GM18520 (cell line): ENCODE measurements around the gene MAN2A1.

ENCODE experiments used
- ATAC-seq: cut with Tn5 transposase; IDR thresholded peaks from one replicate; pipeline ENCODE4 v1.9.1; 2021; ENCODE audit not compliant: unreplicated experiment

MAN2A1 gene

DNA sequence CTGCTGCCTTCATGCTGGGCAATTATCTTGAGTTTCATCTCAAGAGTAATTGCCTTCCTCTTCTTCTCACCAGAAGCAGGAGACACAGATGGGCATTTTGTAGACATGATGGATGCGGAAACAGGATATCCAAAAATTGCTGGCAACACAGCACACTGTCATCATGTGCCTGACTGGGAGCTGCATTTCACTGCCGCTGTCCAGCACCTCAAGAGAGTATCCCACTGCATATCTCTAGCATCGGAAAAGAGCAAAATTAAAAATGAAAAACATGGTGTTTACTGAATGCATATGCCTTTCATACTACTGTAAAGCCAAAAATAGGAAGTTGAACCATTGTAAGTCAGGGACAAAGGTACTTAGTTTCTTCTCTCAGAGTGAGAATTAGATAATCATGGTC is 210.7 kb downstream of the MAN2A1 start:
- no peak for ATAC-seq

DNA sequence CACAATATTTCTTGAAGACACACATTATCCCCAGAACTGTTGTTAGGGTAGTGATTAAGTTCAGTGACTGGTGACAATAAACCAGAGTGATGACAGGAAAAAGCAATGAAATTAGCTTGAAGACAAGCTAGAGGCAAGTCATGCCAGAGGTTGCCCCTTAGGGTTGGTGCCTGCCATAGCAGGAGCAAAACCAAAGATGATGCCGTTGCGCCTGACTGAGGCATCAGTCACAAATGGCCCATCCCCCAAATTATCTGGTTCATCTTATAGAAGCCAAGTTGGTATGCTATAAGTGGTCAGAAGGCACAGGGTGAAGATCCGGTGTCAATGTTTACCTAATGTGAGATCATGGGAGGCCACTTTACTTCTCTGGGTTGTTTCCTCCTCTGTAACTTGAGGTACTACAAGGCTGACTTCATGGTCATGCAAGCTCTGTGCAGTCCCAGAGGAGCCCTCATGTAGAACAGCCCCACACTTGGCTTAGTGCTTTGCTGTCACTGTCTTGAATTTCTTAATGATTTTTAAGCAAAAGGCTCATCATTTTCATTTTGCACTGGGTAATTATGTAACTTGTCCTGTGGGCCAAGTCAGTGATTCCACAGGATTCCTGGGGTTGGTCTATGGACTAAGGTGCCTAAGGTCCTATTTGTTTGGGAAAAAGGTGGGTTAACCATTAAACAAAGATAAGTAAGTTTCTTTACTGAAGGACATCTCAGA is 211.3 kb downstream of the MAN2A1 start:
- no peak for ATAC-seq

DNA sequence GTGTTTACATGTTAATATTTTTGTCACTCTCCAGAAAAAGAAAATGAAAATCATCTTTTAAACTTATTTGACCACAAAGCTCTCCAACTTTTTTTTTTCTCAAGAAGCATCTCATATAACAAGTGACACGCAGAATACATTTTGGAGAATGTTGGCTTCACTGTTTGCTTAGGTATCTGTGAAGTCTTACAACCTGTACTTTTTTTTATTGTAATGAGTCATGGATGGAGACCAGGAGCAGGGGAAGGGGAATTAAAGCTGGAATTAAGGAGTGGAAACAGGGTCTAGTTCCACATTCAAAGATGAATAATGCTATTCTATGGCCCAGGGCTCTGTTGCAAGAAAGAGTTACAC is 211.9 kb downstream of the MAN2A1 start:
- no peak for ATAC-seq

DNA sequence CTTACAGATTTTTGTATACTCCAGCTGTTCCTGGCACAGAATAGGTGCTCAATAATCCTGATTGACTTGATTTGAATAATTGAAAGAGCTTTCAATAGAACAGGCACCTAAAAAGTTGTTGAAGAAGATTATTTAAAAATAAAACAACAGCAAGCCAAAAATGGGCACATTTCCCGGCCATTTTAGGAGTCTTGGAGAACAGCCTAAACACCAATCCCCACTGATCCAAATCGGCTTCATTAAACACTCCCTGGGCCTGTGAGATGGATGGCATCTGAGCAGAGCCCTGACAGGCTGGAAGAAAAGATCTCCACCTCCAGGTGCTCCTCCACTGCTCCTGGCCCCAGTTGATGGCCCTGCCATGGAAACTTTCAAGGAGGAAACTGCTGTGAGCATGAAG is 213.3 kb downstream of the MAN2A1 start:
- no peak for ATAC-seq

DNA sequence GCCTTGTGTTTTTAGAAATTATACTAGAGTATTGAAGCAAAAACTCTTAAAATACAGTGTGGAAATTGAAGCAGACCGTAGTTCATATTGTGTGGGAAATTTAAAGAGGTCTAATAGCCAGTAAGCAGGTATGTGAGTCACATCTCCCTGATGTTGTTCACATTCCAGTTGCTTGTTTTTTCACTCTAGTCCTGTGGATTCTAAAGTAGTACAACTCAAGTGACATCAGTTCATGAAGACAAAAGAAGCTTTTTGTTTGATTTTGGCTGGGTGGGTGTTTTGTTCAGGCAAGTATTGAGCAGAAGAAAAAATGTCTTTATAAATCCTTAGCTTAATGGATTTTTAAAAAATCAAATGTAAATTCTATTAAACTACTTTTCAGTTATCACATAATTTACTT is 216.2 kb downstream of the MAN2A1 start:
- ATAC-seq, result no peak

DNA sequence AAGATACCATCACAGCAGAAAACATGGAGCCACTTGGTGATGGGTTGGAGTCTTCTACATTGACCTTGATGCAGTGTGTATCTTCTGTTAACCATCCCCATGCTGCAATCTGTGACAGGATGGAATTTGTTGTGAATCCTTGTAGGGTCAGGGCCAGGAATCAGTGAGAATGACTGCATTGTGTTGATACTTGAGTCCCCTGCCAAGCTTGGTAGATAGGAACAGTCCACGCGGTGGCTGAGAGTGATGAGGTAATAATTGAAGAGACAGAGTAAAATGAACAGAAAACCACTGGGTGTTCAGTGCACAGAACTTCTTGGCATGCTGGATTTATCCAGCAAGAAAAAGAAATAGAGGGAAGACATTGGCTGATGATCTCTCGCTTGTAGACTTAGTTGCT is 217.5 kb downstream of the MAN2A1 start:
- ATAC-seq, result no peak

DNA sequence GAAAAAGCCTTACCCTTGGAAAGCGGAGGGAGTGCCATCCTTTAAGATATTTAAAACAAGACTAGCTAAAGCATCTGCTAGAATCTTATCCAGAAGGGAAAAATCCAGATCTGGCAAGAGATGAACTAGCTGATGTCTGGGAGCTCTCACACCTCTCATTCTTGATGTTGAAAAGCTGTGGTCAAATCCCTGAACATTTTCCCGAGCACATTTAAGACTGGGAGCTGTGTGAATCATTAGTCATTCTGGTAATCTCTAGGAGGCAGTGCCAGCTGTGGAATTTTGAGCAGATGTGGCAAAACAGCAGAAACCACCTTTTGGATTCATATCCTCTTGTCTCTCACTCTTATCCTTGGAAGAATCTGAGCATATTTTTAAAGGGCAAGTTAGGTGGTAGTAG is 218.0 kb downstream of the MAN2A1 start:
- ATAC-seq, result no peak

DNA sequence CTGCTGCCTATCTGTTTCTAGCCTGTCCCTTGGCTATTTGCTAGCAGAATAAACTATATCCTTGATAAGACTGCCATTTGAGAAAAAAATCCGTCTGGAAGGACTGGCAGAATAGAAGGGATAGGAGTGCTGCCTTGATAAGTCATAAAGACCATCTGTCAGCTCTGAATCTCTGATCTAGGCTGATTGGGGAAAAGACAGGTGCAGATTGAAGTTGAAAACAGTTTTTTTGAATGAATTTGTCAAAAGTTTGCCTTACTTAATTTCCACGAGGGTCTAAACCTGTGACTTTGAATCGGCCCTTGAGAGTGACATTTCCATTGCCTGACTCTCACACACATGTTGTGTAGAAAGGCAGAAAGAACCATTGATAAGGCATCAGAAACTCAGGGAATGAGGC is 218.6 kb downstream of the MAN2A1 start:
- no peak for ATAC-seq

DNA sequence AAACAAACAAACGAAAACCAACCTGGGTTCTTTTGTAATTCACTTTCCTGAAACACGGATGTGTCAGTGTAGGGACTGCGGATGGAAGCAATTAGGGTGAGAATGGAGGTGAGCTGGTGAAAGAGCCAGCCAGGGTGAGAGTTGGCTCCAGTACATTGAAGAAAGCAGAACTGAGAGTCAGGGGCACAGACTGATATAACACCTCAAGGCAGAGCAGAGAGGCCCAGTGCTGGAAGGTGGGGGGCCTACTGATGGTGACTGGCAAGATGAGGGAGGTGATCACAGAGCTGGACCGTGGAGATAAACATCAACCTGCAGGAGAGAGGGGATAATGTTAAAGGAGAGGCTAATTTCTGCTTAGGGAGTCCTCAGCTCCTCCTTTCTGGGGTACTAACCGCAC is 221.1 kb downstream of the MAN2A1 start:
- peak; percentile 76 for ATAC-seq

DNA sequence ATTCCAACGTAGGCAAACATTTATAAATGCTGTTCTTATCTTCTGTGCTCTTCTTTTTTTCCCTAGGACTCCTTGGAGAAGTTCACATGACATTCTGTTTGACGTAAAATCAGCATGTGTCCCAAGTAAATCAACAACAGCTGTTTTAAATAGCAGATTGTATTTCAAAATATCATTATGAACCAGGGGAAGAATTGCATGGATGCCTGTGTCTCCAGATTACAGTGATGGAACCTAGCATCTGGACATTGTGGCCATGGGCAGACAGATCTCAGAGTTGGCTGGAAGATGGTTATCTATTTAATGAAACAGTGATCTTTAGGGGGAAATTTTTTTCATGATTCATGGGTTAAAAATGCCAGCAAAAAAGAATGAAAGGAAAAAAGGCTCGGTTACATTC is 222.0 kb downstream of the MAN2A1 start:
- no peak for ATAC-seq

DNA sequence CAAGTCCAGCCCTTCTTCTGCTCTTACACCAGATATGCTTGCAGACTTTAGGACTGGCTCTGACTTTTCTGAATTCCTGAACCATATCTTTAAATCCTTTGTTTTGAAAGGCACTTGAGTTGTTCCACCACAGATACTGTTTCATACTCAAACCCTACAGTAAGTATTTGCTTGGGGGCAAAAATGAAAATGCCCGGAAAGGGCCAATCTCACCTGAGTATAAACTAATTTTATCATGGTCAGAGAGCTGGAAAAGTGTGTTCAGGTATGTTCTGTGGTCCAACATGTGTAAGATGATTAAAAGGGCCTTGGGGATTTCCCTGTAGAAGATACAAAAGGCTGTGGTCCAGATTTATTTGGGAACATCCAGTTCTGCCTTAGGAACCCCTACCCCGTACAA is 225.2 kb downstream of the MAN2A1 start:
- ATAC-seq, result no peak

DNA sequence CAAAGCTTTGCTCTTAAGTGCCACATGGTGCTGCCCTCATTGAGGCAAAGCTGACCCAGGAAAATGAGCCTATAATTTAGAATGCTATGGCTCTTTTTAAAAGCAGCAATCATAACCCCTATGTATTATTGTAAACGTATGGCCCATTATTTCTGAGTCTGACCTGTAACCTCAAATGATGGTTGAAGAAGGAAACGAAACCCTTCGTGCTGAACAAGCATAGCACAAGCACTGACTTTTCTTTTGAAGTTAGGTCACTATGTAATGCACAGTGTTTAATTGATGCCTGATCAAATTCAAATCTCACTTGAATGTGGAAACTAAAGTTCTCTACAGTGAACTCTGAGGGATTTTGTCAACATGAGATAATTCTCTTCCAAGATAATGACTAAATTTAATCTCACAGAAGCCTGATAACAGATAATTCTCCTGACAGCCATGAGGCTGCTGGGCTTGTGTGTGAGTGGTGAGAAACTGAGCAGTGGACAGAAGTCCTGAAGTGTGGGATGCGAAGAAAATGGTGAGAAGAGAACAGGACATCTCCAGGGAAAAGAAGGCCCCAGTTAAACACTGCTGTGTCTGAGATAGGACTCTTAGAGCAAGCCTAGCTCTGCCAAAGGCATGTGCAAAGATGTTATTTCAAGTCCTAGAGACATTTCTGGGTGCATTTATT is 226.9 kb downstream of the MAN2A1 start:
- ATAC-seq, result no peak
